SH-SY5Y (cell line): ENCODE measurements around the gene SH3TC1.

Experiments used
- GATA2 ChIP-seq: IDR thresholded peaks from 2 replicates; pipeline ENCODE4 v1.6.1; 2011; ENCODE audit warnings: mild to moderate bottlenecking, low read depth, low read length
- GATA3 ChIP-seq: IDR thresholded peaks from 2 replicates; pipeline ENCODE4 v1.6.1; 2011; ENCODE audit warnings: low read depth, mild to moderate bottlenecking, low read length, moderate library complexity

SH3TC1 gene

GRCh38 chr4:8159537-8160232 lies 39.4 kb upstream of the SH3TC1 start:
- TF ChIP-seq GATA2 (no peak), GATA3 (no peak)

DNA sequence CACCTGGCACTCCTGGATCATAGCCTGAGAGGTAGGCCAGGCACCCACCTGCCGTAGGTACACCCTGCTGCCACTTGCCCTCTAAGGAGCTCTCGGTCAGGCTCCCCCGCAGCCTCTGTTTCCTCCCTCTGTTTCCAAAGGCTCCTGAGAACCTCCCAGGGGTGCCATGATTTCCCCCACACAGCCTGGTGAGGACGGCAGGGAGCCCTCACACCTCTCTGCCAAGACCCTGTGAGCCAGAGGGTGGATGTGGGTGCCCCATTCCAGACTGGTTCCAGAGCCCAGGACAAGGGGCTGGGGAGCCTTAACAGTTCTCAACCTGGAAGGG lies 38.9 kb upstream of the SH3TC1 start:
- no peak for TF ChIP-seq GATA2
- TF ChIP-seq GATA3: no peak

DNA sequence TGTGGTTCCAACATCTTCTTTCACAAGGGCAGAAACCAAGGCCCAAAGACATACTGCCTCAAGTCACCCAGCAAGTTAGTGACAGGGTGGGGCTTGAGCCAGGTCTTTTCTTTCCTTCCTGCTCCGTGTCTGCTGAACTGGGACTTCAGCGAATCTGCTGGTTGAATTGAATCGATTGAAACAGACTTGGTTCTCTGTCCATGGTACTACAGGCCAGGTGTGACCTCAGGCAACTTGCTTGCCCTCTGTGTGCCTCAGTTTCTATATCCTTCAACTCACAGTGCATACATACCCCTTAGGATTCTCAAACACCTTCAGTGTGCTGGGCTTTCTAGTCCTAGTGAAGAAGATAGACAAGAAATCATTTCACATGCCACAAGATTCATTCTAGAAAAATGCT lies 38.5 kb upstream of the SH3TC1 start:
- TF ChIP-seq GATA3 (no peak), GATA2 (no peak)

DNA sequence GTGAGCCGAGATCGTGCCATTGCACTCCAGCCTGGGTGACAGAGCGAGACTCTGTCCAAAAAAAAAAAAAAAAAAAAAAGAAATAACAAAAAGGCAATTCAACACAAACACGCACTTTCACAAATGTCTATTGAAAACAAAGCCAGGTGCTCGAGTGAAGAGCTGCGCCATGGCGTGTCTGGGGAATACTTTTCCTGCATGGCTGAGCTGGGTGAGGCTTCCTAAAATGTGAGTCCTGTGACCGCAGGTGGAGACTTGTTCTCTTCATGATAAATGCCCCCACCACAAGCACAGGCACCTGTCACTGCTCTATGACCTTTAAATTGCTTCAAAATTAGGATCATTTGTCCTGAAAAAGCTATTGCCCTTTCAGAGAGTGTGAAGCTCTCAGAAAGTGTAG lies 36.5 kb upstream of the SH3TC1 start:
- TF ChIP-seq GATA2 (no peak), GATA3 (no peak)

- TF ChIP-seq GATA3: no peak
- no peak for TF ChIP-seq GATA2
Measured at GRCh38 chr4:8163026-8163425, 36.1 kb upstream of the SH3TC1 start.

GRCh38 chr4:8163436-8164193 lies 35.5 kb upstream of the SH3TC1 start:
- no peak for TF ChIP-seq GATA3
- TF ChIP-seq GATA2: no peak

DNA sequence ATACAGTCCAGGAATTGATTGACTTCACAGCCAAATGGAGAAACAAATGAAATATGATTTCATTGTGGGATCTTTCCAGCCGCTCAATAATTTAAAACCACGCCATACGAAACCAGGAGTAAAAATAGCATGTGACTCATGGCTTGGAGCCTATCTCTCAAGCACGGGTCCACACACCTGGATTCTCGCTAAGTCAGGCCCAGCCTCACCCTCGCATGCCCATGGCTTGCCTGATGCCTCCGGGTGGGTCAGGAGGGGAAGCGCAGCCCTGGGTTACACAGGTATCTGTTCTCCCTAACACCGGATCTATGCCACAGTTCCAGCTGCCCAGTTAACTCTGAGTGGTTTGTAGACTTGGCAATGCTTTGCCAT lies 34.9 kb upstream of the SH3TC1 start:
- TF ChIP-seq GATA3: no peak
- TF ChIP-seq GATA2: no peak

DNA sequence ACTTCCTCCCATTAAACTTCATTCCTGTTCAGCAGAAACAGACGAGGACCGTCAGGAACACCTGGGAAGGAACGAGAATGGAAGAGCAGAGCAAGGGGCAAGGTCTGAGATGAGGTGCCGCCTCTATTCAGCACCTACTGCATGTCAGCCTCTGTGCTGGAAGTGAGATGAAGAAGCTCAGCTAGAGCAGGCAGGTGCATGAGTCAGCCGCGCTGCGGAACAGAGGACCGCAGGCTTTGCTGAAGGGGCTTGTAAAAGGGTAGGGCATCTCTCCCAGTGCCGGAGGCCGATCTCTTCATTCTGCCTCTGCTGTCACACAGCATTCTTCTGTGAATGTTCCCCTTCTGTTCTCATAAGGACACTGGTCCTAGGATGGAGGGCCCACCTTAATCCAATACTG lies 34.4 kb upstream of the SH3TC1 start:
- no peak for TF ChIP-seq GATA3
- no peak for TF ChIP-seq GATA2

- TF ChIP-seq GATA2 (no peak), GATA3 (no peak)
Measured at GRCh38 chr4:8165374-8165896, 33.7 kb upstream of the SH3TC1 start.

DNA sequence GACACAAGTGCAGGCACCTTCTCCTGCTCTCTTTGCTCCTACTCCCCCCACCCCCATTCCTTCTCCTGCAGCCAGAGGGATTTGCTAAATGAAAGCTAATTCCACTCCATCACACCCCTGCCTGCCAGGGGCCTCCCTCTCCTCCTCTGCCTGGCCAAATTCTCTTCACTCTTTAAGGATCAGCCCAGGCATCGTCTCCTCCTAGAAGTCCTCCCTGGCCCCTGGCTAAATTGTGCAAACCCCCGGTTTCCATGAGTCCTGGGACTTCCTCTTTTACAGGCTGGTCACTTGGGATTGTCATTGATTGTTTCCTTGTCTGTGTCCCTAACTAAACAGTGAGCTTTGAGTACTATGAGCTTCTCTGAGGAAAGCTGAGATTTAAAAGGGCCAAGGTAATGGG lies 31.8 kb upstream of the SH3TC1 start:
- TF ChIP-seq GATA3: no peak

DNA sequence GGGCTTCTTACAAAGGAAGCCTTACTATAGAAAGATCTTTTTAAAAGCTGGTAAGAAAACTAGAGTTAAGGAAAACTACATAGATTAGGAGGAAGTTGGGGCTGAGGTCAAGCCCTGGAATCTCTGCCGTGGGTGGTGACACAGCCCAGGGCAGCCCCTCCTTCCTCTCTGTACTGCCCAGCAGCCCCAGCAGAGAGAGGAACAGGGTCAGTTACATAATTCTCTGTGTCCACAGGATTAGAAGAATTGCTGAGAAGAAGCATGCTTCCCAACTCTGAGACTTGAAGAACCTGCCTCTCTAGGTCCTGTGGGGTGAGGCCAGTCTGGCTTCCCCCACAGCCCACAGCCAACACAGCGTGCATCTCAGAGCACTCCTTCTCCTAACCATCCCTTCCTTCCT lies 31.3 kb upstream of the SH3TC1 start:
- TF ChIP-seq GATA2 (no peak), GATA3 (no peak)

DNA sequence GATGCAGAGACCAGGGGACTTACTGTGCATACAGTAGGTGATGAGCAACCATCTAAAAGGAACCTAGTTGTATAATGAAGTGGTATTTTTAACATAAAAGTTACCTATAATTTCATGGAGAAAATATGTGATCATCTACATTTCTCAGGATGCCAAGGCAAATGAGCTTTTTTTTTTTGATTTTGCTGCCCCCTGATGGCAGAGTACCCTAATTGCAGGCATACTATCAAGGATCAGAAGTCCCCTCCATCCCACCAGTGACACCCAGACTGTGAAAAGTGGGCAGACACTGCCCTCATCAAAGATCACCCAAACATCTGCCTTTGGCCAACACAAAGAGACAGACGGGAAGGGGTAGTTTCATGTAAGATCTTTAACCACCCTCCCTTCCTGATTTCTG lies 30.9 kb upstream of the SH3TC1 start:
- TF ChIP-seq GATA2 (no peak), GATA3 (no peak)

- TF ChIP-seq GATA3: no peak
- no peak for TF ChIP-seq GATA2
Measured at GRCh38 chr4:8168832-8169598, 30.1 kb upstream of the SH3TC1 start.

GRCh38 chr4:8169763-8170162 lies 29.3 kb upstream of the SH3TC1 start:
- TF ChIP-seq GATA3 (no peak), GATA2 (no peak)

GRCh38 chr4:8170341-8170740 lies 28.7 kb upstream of the SH3TC1 start:
- no peak for TF ChIP-seq GATA3
- TF ChIP-seq GATA2: no peak
